Astrocyte of the spinal cord (primary cell): Measurements from ENCODE around the gene HOXC6.

Experiments
- DNase-seq: peaks from one replicate; pipeline ENCODE4 v3.0.0; 2011; ENCODE audit warnings: low read depth, low spot score
- H3K4me3 ChIP-seq: 2 replicates; pipeline ENCODE4 v1.5.1; 2011; ENCODE audit warnings: low read depth, mild to moderate bottlenecking, low read length, moderate library complexity
- in situ Hi-C: cut with HindIII; loops from 2 replicates; pipeline ENCODE4 v1.10.0; 2017; ENCODE audit warnings: low sequenced_read_pairs
- TF ChIP-seq, protein P1 (sequence below): IDR thresholded peaks from 2 replicates; pipeline ENCODE4 v1.5.1; 2012; ENCODE audit warnings: low read depth, mild to moderate bottlenecking, low read length, inconsistent platforms

Gene HOXC6

DNA sequence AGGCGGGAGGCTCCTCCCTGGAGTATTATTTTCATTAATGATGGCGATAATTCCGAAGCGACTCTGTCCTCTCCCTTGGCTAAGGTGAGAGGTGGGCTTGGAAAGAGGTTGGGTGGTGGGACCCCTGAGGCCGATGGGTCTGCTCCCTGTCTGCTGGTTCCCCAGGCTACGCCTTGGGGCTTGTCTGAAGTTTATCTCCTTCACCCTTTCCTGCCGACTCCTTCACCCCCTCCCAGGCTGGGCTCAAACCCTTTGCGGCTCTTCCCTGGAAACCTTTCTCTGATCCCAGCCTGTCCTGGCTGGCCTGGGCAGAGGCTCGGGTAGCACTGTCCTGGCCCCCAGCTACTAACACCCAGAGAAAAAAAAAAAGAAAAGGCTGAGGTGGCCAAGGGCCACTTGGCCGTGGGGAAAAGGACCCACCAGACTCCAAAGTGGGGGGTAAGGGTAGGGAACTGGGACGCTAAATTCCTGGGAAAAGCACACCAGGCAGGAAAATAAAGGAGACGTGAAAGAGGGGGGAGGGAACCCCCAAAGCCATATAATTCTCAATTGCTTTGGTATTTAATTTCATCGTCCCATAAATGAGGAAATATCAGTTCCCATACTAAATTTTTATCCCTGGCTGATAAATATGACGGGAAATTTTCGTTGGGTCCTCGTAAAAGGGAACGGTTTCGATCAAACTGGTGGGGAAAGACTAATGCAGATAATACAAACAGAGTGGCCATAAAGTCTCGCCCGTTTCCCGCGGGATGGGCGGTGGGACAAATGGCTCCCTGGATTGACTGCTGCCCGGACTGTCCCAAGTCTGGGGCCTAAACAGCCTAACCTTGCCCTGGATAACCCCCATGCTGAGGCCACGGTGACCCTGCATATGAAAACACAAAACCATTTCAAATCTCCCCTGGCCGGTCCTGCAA, 45.3 kb upstream of the HOXC6 start:
- no peak overlapping the region for H3K4me3 ChIP-seq
- DNase-seq = no peak
- in situ Hi-C loops = no loop called here
- TF ChIP-seq, protein P1, sequence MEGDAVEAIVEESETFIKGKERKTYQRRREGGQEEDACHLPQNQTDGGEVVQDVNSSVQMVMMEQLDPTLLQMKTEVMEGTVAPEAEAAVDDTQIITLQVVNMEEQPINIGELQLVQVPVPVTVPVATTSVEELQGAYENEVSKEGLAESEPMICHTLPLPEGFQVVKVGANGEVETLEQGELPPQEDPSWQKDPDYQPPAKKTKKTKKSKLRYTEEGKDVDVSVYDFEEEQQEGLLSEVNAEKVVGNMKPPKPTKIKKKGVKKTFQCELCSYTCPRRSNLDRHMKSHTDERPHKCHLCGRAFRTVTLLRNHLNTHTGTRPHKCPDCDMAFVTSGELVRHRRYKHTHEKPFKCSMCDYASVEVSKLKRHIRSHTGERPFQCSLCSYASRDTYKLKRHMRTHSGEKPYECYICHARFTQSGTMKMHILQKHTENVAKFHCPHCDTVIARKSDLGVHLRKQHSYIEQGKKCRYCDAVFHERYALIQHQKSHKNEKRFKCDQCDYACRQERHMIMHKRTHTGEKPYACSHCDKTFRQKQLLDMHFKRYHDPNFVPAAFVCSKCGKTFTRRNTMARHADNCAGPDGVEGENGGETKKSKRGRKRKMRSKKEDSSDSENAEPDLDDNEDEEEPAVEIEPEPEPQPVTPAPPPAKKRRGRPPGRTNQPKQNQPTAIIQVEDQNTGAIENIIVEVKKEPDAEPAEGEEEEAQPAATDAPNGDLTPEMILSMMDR = no peak

DNA sequence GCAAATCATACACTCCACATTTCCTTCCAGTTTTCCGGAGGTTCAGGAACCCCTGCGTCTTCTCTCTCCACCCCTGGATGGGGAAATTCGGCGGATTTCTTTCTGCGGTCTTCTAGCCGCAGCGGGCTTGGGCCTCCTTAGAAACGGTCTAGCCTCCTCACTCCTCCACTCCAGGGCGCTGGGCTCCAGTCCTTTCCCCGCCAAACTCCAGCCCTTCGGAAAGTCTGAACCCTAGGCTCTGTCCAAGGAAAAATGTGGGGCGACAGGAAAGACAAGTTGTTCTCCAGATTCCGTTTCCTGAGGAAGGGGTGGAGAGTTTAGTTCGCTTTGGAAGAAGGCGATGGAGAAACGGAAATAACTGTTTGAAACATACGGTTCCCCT, 44.7 kb upstream of the HOXC6 start:
- TF ChIP-seq, protein P1 = no peak
- no peak for DNase-seq
- in situ Hi-C loops = no loop called here
- no peak overlapping the region for H3K4me3 ChIP-seq

- in situ Hi-C loops = no loop called here
- no peak for DNase-seq
- no peak overlapping the region for H3K4me3 ChIP-seq
- TF ChIP-seq, protein P1 = no peak
Observed at GRCh38 chr12:53983950-53984572, 44.2 kb upstream of the HOXC6 start.

- H3K4me3 ChIP-seq = peak within 1 kb of the TSS; percentile 4
- peak; percentile 83 for DNase-seq
- TF ChIP-seq, protein P1 = peak; percentile 75
- in situ Hi-C loops = no loop called here
Observed at GRCh38 chr12:53984901-53985691, 43.1 kb upstream of the HOXC6 start, which contains the start of gene HOXC10. HOXC10 (plus strand) TSS chr12:53985146; CDS start chr12:53985260, 114 bp downstream.

- no peak overlapping the region for H3K4me3 ChIP-seq
- no peak for DNase-seq
- TF ChIP-seq, protein P1 = no peak
- in situ Hi-C loops = no loop called here
Observed at GRCh38 chr12:53985692-53985993, 42.6 kb upstream of the HOXC6 start.

GRCh38 chr12:53985994-53986685, 42.1 kb upstream of the HOXC6 start:
- no peak overlapping the region for H3K4me3 ChIP-seq
- no peak for DNase-seq
- in situ Hi-C loops = no loop called here
- TF ChIP-seq, protein P1 = no peak
